Rectal smooth muscle tissue (tissue), 1 donor: Measurements from ENCODE around the gene NT5DC2.

Experiments
- H3K27ac ChIP-seq: one replicate; pipeline ENCODE4 v1.7.0; 2013; ENCODE audit warnings: low read depth, low read length, inconsistent platforms
- H3K27me3 ChIP-seq: one replicate; pipeline ENCODE4 v1.7.0; 2013; ENCODE audit warnings: low read length; ENCODE audit not compliant: control insufficient read depth, insufficient read depth
- H3K36me3 ChIP-seq: one replicate; pipeline ENCODE4 v1.7.0; 2013; ENCODE audit warnings: low read length; ENCODE audit not compliant: control insufficient read depth, insufficient read depth
- H3K4me1 ChIP-seq: one replicate; pipeline ENCODE4 v1.7.0; 2013; ENCODE audit warnings: low read length; ENCODE audit not compliant: control insufficient read depth, insufficient read depth
- H3K4me3 ChIP-seq: one replicate; pipeline ENCODE4 v1.7.0; 2013; ENCODE audit warnings: low read length
- H3K9ac ChIP-seq: one replicate; pipeline ENCODE4 v1.7.0; 2013; ENCODE audit warnings: low read length

NT5DC2 gene

DNA sequence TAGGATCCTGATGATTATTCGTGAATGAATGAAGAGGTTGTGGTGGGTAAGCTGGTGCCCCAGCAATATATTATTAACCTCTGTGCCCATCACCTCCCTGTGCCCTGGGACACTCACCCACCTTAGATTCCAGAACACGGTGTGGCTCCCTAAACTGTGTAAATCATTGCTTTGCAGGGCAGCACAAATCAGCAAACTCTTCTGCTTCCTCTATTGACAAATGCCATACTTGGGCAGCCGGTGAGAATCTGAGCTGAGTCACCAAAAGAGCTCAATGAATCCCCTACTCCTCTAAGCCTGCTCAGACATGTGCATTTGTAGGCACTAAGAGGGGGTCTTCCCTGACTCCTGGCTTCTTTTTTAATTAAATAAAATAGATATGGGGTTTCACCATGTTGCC lies 18.4 kb upstream of the NT5DC2 start:
- no peak overlapping the region for H3K27ac ChIP-seq
- no peak overlapping the region for H3K4me3 ChIP-seq
- H3K36me3 ChIP-seq: peaks cover 25% of the 10 kb centered on the region
- no peaks in the 10 kb centered on the region for H3K27me3 ChIP-seq
- H3K4me1 ChIP-seq: no peaks in the 10 kb centered on the region
- H3K9ac ChIP-seq: no peak overlapping the region

DNA sequence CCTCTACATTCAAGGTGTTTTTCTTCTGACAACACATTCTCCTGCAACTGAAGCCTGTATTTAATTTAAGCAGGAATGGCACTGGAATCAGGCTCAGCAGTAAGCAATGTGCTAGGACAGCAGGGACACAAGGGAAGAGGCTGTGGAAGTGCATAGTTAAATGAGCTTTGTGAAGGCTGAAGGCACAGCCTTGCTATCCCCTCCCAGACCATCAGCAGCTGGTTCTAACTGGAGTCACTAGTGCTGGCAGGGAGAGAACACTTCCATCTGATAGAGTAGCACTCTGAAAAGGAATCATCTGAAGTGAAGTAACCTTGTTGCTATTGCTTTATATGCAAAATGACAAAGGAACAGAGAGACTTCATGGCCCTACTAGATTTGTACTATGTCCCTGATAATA lies 17.5 kb upstream of the NT5DC2 start:
- Histone ChIP-seq H3K27me3 (no peaks in the 10 kb centered on the region), H3K4me1 (no peaks in the 10 kb centered on the region), H3K4me3 (no peak overlapping the region), H3K9ac (no peak overlapping the region), H3K36me3 (peaks cover 27% of the 10 kb centered on the region), H3K27ac (no peak overlapping the region)

DNA sequence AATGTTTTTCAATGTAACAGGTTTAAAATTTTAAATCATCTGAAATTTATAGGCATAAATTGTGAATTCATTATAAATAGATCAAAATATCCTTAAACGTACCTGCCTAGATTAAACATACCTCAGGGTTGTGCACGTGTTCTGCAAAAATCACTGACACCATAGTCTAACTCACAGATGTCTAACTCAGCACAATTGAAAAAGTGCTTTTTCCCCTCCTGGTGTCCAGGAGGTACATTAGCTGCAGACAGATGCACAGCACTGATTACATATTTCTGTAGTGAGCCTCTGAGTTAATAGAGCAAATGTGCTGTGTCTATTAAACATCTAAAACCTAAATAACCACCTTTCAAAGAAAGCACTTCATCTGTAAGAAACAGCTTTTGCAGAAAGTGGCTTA lies 13.5 kb upstream of the NT5DC2 start:
- H3K36me3 ChIP-seq: peaks cover 10% of the 10 kb centered on the region
- H3K27me3 ChIP-seq: no peaks in the 10 kb centered on the region
- H3K9ac ChIP-seq: no peak overlapping the region
- no peak overlapping the region for H3K27ac ChIP-seq
- H3K4me1 ChIP-seq: no peaks in the 10 kb centered on the region
- no peak overlapping the region for H3K4me3 ChIP-seq

DNA sequence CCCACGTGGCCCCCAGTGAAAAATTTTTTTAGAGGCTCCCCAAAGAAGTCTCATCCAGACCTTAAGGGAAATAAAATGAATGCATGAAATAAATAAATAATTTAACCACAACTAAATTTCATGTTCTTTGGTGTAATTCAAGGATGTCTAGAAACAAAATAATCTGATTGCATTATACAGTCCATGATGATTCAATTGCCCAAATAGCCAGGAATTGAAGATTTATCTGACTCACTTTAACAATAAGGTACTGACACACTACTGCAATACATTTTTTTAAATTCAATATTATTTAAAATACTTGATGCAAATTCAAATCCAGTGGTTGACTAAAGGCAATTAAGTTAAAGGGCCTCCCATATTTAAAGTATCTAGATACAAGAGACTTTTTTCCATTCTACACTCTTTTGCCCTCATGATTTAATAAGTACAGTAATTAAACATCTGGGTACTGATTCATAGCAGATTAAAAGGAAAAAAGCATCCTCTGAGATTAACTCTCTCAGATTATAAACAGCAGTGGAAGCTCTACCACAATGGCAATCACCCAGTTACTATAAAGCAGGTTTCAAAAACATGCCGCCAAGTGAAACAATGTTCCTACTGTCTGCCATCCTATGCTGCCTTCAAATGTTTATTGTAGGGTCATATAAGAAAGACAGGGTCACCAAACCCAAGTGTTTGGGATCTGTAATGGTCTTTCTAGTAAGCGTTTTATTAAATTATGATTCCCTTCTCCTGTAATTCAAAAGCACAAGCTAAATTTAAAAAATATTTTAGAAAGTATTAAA lies 12.6 kb upstream of the NT5DC2 start:
- Histone ChIP-seq H3K4me3 (no peak overlapping the region), H3K27ac (no peak overlapping the region), H3K27me3 (no peaks in the 10 kb centered on the region), H3K36me3 (peaks cover 7% of the 10 kb centered on the region), H3K9ac (no peak overlapping the region), H3K4me1 (no peaks in the 10 kb centered on the region)

DNA sequence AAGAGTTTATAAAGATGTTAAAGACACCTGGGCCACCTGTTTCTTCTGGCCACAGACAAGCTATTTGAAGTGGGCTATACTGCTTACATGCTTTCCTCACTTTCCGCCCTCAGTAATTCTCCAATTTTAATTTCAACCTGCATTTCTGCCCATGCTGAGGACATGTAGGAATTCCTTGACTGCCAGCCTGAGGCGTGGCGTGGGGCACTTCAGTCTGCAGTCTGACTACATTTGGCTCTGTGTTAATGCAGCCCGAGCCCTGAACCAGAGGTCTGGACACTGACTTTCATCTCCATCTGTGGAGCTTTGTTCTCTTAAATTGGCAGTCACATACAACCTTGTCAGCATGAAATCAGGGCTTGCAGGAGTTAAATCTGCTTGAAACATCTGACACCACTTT lies 11.3 kb upstream of the NT5DC2 start:
- H3K27ac ChIP-seq: no peak overlapping the region
- H3K4me3 ChIP-seq: no peak overlapping the region
- no peak overlapping the region for H3K9ac ChIP-seq
- no peaks in the 10 kb centered on the region for H3K27me3 ChIP-seq
- peaks cover 7% of the 10 kb centered on the region for H3K36me3 ChIP-seq
- no peaks in the 10 kb centered on the region for H3K4me1 ChIP-seq

DNA sequence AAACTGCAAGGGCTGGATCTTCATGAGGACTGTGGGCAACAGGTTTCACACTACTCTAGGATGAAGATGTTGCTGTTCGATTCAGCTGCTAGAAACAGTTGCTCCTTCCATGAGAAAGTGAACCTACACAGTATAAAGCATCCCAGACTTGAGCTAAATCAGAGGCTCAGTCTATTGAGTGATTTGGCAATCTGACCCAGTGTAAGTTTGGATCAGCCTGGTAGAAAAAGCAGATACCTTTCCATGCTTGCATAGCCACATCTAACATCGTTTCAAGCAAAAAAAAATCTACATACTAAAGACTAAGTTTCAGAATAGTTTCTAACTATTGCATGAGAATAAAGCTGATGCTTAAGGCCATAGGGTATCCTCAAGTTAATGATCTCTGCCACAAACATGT lies 7.4 kb upstream of the NT5DC2 start:
- Histone ChIP-seq H3K9ac (no peak overlapping the region), H3K27ac (no peak overlapping the region), H3K4me1 (peaks cover 14% of the 10 kb centered on the region), H3K27me3 (no peaks in the 10 kb centered on the region), H3K4me3 (no peak overlapping the region), H3K36me3 (no peaks in the 10 kb centered on the region)

DNA sequence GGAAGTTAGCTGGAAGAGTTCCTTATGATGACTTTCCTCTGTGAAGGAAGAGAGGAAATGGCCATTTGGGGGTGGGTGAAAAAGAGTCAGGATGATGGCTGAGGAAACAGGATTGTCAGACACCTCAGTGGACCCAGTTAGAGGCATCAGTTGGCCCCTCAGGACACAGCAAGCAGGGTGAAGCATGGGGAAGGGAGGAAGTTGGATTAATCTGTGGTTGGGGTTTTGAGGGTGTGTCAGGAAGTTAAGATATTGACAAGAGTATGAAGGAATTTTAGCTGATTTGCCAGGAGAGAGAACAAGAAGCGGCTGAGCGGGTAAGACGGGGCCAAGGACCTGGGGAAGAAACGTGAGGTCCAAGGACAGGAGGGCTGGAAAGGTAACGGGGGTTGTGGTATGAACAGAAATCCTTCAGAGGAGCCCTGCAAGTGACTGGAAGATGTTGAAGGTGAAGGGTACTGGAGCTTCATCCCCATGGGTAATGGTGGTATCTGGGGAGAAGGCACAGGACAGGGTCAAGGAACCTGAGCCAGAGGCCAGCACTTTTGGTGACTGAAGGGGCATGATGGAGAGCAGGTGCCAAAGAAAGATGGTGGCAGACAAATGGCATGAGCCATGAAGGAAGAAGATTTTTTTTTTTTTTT lies 5.5 kb upstream of the NT5DC2 start:
- Histone ChIP-seq H3K27ac (no peak overlapping the region), H3K36me3 (no peaks in the 10 kb centered on the region), H3K4me3 (no peak overlapping the region), H3K9ac (no peak overlapping the region), H3K4me1 (peaks cover 16% of the 10 kb centered on the region), H3K27me3 (no peaks in the 10 kb centered on the region)

DNA sequence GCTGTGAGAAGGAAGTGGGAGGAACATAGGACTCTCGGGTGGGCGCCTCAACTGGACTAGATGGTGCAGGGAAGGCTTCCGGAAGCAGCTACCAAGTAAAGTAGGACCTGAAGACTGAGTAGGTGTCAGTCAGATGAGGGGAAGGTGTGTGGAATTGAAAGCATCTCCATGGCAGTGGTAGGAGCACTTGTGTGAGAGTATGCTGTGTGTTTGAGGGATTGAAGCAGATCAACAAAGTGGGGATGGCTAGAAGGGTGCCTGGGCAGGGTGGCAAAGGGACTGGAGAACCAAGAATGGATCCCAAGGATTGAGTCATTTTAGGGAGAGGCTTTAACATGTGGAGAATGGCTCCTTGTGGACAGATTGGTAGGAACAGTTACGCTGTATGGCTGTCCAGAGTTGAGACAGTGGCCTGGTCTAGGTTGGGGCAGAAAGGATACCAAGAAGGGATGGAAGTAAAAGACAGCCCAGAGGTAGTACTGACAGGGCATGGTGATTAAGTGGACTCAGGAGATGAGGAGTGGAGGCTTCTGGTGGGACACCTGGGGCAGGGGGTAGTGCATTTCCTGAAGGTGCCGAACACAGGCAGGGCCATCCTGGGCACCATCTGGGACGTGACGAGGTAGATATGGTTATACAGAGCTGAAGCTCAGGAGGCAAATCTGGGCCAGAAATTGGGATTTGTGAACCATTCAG lies 4.2 kb upstream of the NT5DC2 start:
- Histone ChIP-seq H3K27me3 (no peaks in the 10 kb centered on the region), H3K9ac (no peak overlapping the region)

DNA sequence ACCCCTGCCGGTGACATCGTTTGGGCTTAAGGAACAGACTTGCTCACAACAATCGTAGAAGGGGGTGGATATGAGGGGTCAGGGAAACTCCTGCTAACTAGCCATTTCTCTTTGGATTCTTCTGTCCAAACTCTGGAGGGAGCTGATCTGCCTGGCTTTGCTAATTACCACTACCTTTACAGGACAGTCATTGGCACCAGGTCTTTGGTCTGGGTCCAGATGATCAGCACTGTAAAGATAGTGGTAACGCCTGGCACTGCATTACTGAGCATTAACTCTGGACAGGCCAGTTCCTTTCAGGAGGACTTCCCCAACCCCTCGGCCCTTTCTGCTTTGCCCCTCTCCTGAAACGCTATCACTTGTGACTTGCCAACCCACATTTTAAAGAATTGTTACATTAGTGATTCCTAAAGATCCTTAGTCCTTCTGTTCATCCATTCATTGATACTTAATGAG lies 3.5 kb upstream of the NT5DC2 start:
- peak overlapping the region; percentile 84 for H3K9ac ChIP-seq
- H3K27ac ChIP-seq: peak overlapping the region; percentile 89
- H3K4me1 ChIP-seq: peaks cover 16% of the 10 kb centered on the region
- H3K27me3 ChIP-seq: no peaks in the 10 kb centered on the region
- H3K4me3 ChIP-seq: peak overlapping the region; percentile 98
- no peaks in the 10 kb centered on the region for H3K36me3 ChIP-seq

More for the DNA sequence above, 4.2 kb upstream of the NT5DC2 start:
- H3K4me3 ChIP-seq: peak overlapping the region; percentile 98
- H3K36me3 ChIP-seq: no peaks in the 10 kb centered on the region
- peak overlapping the region; percentile 89 for H3K27ac ChIP-seq
- H3K4me1 ChIP-seq: peaks cover 16% of the 10 kb centered on the region

DNA sequence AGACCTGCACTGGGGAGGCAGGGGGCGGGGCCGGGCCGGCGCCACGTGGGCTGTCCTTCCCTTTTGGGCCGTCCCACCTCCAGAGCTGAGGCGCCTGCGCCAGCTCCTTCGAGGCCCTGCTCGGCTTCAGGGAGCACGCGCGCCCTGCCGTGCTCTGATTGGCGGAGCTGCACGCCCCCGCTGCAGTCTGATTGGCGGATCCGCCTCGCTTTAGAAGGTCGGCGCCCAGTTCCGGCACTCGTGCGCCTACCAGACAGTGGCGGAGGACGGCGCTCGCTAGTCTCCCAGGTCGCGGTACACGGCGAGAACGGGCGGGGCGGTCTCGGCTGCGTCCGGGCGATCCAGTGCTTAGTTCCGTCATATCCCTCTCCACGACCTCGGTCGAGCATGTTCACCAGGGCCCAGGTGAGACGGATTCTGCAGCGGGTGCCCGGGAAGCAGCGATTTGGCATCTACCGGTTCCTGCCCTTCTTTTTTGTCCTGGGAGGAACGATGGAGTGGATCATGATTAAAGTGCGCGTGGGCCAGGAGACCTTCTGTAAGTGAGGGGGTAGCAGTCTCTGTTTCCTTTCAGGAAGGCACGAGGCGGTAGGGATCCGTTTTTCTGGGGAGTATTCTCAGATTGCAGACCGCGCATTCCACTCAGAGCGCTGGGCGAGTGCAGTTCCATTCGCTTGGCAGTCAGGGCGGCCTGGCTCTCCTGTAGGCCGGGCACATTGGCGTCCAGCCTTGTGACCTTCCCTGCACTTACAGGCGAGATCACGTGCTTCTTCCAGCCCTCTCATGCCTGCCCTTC lies 2.9 kb upstream of the NT5DC2 start, which contains the start of gene UQCC5:
UQCC5 (plus strand) TSS at position 237 of the 796 bp plus-strand sequence; CDS start at position 388, 151 bp downstream.
- Histone ChIP-seq H3K4me3 (peak within 1 kb of the TSS; percentile 98), H3K9ac (peak within 1 kb of the TSS; percentile 84), H3K36me3 (no peaks in the 10 kb centered on the region), H3K27me3 (no peaks in the 10 kb centered on the region), H3K4me1 (peaks cover 16% of the 10 kb centered on the region), H3K27ac (peak within 1 kb of the TSS; percentile 89)

DNA sequence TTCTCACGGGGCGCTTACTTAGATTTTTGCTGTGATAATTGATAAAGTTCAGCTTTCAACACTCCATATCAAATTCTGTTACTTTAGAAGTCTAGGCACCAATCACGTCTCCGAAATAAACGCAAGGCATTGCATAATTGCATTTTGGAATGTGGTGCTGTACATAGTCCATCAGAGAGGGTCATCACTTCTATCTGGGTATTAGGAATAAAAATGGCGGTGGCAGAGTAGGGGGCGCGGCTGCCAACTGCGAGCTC lies 2.4 kb upstream of the NT5DC2 start:
- Histone ChIP-seq H3K27ac (peak overlapping the region; percentile 1), H3K4me3 (peak overlapping the region; percentile 29), H3K9ac (no peak overlapping the region), H3K4me1 (peaks cover 16% of the 10 kb centered on the region), H3K36me3 (no peaks in the 10 kb centered on the region), H3K27me3 (no peaks in the 10 kb centered on the region)
